Left renal cortex interstitium (tissue), 4 donors: ENCODE results near the gene LSM7. TPM values are rescaled to one million over a fixed set of nuclear protein-coding genes. Genes with fewer than 3 reads are reported as not detected.

ENCODE experiments used
- DNase-seq, 4 donors: peaks; one replicate each; pipeline ENCODE4 v3.0.0-alpha.2; 2013; ENCODE audit warnings: low read depth in 4 of 4, low spot score in 2 of 4, missing footprints in 1 of 4
- polyA plus RNA-seq, 4 donors: library from polyadenylated mRNA; unstranded; fragments of 120-200 nt; gene quantifications; one replicate each; pipeline ENCODE4 v1.2.1, GENCODE V29; 2013; ENCODE audit not compliant: insufficient read length in 4 of 4

Gene LSM7
- polyA plus RNA-seq, 4 donors = 75.3 to 125 (median 114) TPM

- DNase-seq = no peak
Observed at GRCh38 chr19:2325281-2326046, 2.9 kb downstream of the LSM7 start.

DNA sequence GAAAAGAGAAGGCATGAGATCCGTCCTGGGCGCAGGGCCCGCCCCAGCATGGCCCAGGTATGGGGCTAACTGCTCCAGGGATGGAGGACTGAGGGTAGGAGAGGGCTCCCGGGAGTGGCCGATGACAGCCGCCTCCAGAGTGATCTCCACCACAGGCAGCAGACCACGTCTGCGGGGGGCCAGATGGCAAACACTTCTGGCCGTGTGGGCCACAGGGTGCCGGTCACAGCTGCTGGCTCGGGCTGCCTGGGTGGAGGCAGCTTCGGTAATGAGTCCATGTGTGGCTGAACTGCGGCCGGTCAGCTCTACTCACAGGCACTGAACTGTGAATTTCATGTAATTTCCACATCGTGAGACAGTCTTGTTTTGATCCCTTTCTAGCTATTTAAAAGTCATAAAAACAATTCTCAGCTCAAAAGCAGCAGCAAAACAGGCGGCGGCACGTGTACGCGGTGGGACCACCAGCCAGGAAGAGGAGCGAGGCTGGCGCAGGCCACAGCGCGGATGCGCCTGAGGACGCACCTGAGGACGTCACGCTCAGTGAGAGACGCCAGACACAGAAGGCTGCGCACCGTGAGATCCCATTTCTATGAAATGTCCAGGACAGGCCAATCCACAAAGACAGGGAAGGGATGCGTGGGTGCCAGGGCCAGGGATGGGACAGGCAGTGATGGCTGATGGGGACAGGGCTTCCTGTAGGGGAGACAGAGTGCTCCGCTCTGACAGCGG is 4.0 kb downstream of the LSM7 start:
- DNase-seq = no peak

GRCh38 chr19:2323707-2324106 is 4.7 kb downstream of the LSM7 start:
- no peak for DNase-seq

DNA sequence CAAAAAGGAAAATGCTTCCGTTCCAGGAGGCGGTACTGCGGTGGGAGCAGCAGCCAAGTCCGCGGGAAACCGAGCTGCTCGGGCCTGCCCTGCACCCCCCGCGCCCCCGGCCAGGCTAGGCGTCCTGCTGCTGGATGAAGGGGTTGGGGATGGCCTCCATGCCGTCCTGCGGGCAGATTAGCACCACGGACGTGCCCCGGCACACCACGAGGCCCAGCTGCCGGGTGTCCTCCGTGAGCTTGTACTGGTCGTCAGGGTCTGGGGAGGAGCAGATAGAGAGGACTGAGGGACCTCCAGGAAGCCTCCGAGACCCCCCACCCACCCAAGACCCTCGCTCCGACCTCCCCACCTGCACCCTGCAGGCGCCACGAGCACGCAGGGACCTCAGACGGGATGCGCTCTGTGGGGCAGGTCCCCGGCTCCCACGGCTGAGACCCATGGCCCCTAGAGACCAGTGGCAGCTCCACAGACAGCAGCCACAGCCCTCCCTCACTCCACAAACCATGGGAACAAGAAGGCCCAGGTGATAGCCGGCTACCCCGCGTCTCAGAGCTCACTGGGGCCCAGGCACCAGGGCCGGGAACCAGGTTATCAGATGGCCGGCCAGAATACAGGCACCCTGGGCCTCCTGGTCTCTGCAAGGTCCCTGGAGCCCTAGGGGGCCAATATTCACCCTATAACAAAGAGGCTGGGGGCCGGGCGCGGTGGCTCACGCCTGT is 6.7 kb downstream of the LSM7 start:
- DNase-seq = no peak

DNA sequence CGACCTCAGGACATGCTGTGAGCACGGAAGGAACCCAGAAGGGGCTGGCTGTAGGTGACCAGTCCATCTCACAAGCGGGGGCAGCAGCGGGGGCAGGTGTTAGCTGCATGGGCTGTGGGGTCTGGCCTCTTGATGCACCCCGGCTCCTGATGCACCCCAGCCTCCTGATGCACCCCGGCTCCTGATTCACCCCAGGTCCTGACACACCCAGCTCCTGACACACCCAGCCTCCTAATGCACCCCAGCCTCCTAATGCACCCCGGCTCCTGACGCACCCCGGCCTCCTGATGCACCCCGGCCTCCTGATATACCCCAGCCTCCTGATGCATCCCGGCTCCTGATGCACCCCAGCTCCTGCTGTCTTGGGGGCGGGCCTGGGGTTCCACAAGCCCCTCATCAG is 7.4 kb downstream of the LSM7 start:
- DNase-seq = no peak

GRCh38 chr19:2320049-2320448 is 8.3 kb downstream of the LSM7 start:
- DNase-seq = no peak

GRCh38 chr19:2319551-2319950 is 8.8 kb downstream of the LSM7 start:
- no peak for DNase-seq

GRCh38 chr19:2318923-2319322 is 9.5 kb downstream of the LSM7 start:
- no peak for DNase-seq

- DNase-seq = no peak
Observed at GRCh38 chr19:2317756-2318155, 10.6 kb downstream of the LSM7 start.

- no peak for DNase-seq
Observed at GRCh38 chr19:2317300-2317699, 11.1 kb downstream of the LSM7 start.

DNA sequence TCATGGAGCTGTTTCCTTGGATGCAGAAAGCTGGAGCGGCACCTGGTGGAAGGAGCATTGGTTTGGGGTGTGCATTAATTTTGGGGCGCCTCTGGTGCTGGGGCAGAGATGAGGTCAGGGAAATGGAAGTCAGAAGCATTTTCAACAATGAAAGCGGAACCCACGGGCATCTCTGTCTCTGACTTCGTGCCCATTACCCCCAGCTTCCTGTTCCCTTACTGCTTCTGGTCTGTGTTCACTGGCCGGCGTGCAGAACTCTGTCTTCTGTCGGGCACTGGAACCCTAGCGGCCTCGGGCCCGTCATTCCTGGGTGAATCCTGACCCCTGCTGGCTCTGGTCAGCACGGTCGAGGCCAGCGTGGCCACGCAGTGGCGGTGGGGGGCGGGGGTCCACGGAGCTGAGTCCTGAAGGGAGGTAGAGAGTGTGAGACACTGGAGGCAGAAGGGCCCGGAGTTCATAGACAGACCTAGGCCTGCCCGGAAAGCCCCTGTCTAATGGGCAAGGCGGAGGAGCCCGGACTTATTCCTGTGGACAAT is 12.5 kb downstream of the LSM7 start:
- no peak for DNase-seq

- no peak for DNase-seq
Observed at GRCh38 chr19:2315121-2315817, 13.1 kb downstream of the LSM7 start.

- DNase-seq = no peak
Observed at GRCh38 chr19:2312820-2313501, 15.4 kb downstream of the LSM7 start.

GRCh38 chr19:2311093-2311492 is 17.3 kb downstream of the LSM7 start:
- no peak for DNase-seq

GRCh38 chr19:2309734-2310362 is 18.5 kb downstream of the LSM7 start:
- no peak for DNase-seq

- no peak for DNase-seq
Observed at GRCh38 chr19:2308114-2308556, 20.3 kb downstream of the LSM7 start, which contains the start of gene LINGO3. LINGO3 (minus strand) TSS chr19:2308154; CDS start chr19:2291776, 16,378 bp downstream.

DNA sequence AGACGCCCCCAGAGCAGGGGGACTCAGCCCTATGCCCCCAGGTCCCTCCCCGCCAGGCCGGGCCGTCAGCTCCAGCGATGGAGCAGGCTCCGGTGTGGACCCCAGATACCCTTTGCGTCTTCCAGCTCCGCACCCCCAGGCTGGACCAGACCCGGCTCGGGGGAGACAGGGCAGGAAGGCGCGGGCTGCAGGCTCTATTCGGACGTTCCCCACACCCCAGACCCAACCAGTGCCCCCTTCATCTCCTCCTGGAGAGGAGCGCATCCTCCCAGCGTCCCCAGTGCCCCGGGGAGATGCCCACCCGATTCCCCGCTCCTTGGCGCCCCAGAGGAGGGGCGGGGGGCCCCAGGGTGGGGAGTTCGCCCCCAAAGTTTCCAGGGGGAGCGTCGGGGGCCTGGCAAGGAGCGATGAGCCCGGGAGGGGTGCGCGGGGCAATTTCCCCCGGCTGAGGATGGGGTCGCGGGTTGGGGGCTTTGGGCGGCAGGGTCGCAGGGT is 20.8 kb downstream of the LSM7 start:
- no peak for DNase-seq

GRCh38 chr19:2306971-2307370 is 21.4 kb downstream of the LSM7 start:
- no peak for DNase-seq

DNA sequence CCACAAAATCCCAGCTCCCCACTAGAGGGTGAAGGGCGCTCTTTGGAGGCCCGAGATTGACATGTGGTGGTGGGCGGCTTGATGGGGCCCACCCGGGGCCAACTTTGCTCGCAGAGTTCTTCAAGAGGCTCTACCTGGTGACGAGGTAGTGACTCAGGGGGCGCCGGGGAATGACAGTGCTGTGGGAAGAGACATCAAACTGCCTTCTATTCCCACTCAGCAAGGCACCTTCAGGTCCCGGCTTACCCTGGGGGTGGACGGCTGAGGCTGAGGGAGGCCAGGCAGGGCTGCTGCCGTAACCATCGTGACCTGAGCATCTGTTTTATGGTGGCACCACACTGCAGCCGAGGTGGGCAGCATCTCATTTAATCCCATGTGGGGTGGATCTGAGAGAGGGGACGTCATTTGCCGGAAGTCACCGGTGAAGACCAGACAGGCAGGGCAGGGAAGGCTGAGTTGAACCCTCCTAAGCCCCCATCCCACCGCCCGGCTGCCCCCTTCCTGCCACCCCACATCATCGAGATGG is 22.0 kb downstream of the LSM7 start:
- no peak for DNase-seq
